IPS DF 19.7 (cell line): ENCODE results near the gene LARGE2.

Experiments
- DNase-seq: peaks from one replicate; pipeline ENCODE4 v3.0.0-alpha.2; 2013; ENCODE audit warnings: low read depth, low spot score

The LARGE2 gene

GRCh38 chr11:45922425-45923082, at the start of gene LARGE2:
Gene LARGE2, plus strand, starts transcription at chr11:45922656. Its CDS starts 227 bp downstream, at chr11:45922883.
- no peak for DNase-seq

- DNase-seq: no peak
Measured at GRCh38 chr11:45876401-45876800, 46.1 kb upstream of the LARGE2 start.

- DNase-seq: no peak
Measured at GRCh38 chr11:45877221-45877620, 45.2 kb upstream of the LARGE2 start.

- DNase-seq: no peak
Measured at GRCh38 chr11:45877845-45878244, 44.6 kb upstream of the LARGE2 start.

GRCh38 chr11:45879803-45880686, 42.4 kb upstream of the LARGE2 start:
- no peak for DNase-seq

GRCh38 chr11:45880772-45881570, 41.5 kb upstream of the LARGE2 start:
- no peak for DNase-seq

GRCh38 chr11:45881708-45882368, 40.6 kb upstream of the LARGE2 start:
- no peak for DNase-seq

GRCh38 chr11:45884596-45885185, 37.8 kb upstream of the LARGE2 start:
- no peak for DNase-seq

- DNase-seq: no peak
Measured at GRCh38 chr11:45885274-45885920, 37.1 kb upstream of the LARGE2 start, which contains the start of gene MAPK8IP1. Gene MAPK8IP1, plus strand, starts transcription at chr11:45885651. Its CDS starts 170 bp downstream, at chr11:45885821.

- DNase-seq: no peak
Measured at GRCh38 chr11:45885921-45886721, 36.3 kb upstream of the LARGE2 start.

- DNase-seq: no peak
Measured at GRCh38 chr11:45886816-45887520, 35.5 kb upstream of the LARGE2 start.

- DNase-seq: no peak
Measured at GRCh38 chr11:45887587-45887986, 34.9 kb upstream of the LARGE2 start.

- DNase-seq: no peak
Measured at GRCh38 chr11:45889555-45889954, 32.9 kb upstream of the LARGE2 start.

GRCh38 chr11:45889966-45890365, 32.5 kb upstream of the LARGE2 start:
- DNase-seq: no peak

- no peak for DNase-seq
Measured at GRCh38 chr11:45890886-45891550, 31.4 kb upstream of the LARGE2 start.

GRCh38 chr11:45892856-45893255, 29.6 kb upstream of the LARGE2 start:
- DNase-seq: no peak

- no peak for DNase-seq
Measured at GRCh38 chr11:45894555-45895247, 27.8 kb upstream of the LARGE2 start.
